ENCODE results near the gene EMP2.
"Not testable (repeated sequence)": the region's sequence is repeated elsewhere in the genome, so short reads cannot be mapped to it uniquely, and the experiment has no call there.

The EMP2 gene

DNA sequence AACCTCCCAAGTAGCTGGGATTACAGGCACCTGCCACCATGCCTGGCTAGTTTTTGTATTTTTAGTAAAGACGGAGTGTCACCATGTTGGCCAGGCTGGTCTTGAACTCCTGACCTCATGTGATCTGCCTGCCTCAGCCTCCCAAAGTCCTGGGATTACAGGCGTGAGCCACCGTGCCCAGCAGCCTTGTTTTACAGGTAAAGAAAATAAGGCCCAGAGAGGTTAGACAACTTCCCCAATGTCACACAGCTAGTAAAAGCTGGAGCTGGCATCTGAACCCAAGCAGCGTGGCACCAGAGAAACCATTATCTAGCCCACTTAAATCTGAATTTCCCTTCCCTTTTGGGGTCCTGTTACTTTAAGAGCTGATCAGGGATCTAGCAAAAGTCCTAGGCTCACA lies 20.6 kb downstream of the EMP2 start:
- DNase-seq; ATAC-seq (replicated peaks); H3K27ac Mint-ChIP-seq; H3K9me3 Mint-ChIP-seq; H3K27me3 Mint-ChIP-seq; H3K36me3 Mint-ChIP-seq; H3K4me3 Mint-ChIP-seq: not testable (repeated sequence)
- H3K4me1 Mint-ChIP-seq: peaks cover 14 to 35% of the 10 kb centered on the region in 2 donors

DNA sequence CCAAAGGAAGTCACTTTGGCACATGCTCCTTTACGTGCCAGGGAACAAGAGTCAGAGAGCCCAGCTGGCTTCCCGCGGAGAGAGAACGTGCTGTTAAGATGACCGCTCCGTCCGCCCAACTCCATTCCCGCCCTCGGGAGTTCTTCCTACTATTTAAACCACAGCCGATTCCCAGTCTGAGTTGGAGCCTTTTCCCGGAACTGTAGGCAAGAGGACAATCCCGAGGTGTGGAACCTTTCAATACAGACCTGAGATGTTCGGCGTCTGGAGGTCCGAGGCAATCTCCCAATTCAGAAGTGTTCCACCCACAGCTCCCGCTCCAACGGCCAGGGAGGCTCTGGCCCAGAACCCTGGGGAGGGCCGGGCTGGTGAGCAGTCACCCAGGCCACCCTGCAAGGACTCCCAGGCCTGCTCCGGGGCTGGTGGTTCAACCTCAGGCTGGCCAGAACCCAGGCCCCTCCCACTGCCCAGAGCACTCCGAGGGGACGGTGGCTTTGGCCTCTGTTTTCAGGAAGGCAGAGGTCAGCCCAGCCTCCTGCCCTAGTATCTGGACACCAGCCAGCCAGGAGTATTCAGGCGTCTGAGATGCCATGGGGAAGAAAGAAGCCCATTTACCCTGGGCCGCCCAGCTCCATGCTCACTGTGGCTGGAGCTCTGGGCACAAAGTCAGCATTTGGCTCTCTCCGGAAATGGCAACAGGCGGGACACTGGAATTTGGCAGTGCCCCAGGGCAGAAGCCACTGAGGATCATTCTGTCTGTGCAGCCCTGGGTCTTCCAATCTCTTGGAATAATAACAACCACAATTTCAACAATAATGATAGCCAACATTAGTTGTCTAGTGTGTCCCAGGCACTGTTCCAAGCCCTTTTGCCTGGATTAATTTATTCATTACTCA lies 21.4 kb downstream of the EMP2 start:
- peaks cover 21 to 43% of the 10 kb centered on the region in 2 donors for H3K4me1 Mint-ChIP-seq
- H3K27ac Mint-ChIP-seq: no peak overlapping the region
- H3K9me3 Mint-ChIP-seq: peaks cover 3 to 4% of the 10 kb centered on the region in 2 donors
- no peaks in the 10 kb centered on the region for H3K27me3 Mint-ChIP-seq
- DNase-seq (no peak), ATAC-seq (replicated peaks) (no peak)
- no peak overlapping the region for H3K4me3 Mint-ChIP-seq
- H3K36me3 Mint-ChIP-seq: no peaks in the 10 kb centered on the region

DNA sequence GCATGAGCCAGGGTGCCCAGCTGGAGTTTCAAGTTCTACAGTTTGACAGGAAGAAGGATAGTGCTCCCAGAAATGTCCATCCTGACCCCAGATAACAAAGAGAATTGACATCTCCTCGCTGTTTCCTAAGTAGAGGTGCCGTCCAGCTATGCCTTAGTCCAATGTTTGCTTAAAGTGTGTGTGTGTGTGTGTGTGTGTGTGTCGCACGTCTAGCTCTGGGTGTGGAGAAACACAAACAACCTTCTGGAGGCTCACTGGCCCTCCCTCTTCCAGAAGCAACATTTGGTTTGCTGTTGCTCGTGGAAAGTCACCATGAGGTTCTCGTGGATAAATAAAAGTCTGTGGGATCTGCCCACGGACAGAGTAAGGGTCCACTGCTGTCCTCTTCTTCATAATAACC lies 22.1 kb downstream of the EMP2 start:
- Mint-ChIP-seq H3K27ac (no peak overlapping the region), H3K4me1 (peaks cover 24 to 50% of the 10 kb centered on the region in 2 donors), H3K4me3 (no peak overlapping the region), H3K36me3 (no peaks in the 10 kb centered on the region), H3K9me3 (peaks cover 3 to 4% of the 10 kb centered on the region in 2 donors), H3K27me3 (no peaks in the 10 kb centered on the region)
- ATAC-seq (replicated peaks) (no peak), DNase-seq (no peak)

DNA sequence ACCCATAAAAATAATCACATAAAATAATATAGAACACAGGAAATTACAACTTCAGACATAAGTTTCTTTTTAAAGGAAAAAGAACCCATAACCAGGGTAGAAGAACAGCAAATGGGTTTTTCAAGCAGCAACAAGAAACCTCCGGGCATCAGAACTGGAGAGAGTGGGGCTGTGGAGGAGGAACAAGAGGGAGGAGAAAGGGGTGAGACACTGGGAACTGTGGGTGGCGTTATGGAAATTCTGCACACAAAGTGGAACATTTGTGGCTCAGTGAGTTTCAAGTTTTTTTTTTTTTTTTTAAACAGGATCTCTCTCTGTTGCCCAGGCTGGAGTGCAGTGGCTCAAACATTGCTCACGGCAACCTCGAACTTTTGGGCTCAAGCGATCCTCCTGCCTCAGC lies 22.6 kb downstream of the EMP2 start:
- ATAC-seq (replicated peaks): no peak
- no peak overlapping the region for H3K27ac Mint-ChIP-seq
- no peaks in the 10 kb centered on the region for H3K36me3 Mint-ChIP-seq
- peaks cover 3 to 4% of the 10 kb centered on the region in 2 donors for H3K9me3 Mint-ChIP-seq
- no peaks in the 10 kb centered on the region for H3K27me3 Mint-ChIP-seq
- no peak for DNase-seq
- peaks cover 27 to 55% of the 10 kb centered on the region in 2 donors for H3K4me1 Mint-ChIP-seq
- no peak overlapping the region for H3K4me3 Mint-ChIP-seq

DNA sequence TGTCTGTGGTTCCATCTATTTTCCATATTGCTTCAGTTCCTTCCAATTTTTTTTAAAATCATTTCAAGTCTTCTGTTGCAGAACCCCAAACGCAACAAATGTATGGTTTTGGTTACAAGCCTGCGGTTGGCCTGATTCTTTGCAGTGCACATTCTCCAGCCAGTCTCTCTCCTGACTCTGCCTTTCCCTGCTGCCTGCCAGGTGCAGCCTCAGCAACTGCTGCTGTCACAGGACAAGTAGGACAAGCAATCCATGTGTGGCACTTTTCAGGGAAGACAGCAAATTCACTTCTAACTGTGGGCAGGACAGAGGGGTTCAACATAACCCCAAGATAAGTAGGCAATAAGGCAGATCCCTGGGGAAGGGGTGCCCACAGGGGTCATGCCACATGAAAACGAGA lies 24.2 kb downstream of the EMP2 start:
- Mint-ChIP-seq H3K36me3 (no peaks in the 10 kb centered on the region), H3K27ac (no peak overlapping the region), H3K4me3 (no peak overlapping the region), H3K27me3 (no peaks in the 10 kb centered on the region), H3K4me1 (peaks cover 30 to 47% of the 10 kb centered on the region in 2 donors), H3K9me3 (peaks cover 0 to 1% of the 10 kb centered on the region in 2 donors)
- DNase-seq (no peak), ATAC-seq (replicated peaks) (no peak)

DNA sequence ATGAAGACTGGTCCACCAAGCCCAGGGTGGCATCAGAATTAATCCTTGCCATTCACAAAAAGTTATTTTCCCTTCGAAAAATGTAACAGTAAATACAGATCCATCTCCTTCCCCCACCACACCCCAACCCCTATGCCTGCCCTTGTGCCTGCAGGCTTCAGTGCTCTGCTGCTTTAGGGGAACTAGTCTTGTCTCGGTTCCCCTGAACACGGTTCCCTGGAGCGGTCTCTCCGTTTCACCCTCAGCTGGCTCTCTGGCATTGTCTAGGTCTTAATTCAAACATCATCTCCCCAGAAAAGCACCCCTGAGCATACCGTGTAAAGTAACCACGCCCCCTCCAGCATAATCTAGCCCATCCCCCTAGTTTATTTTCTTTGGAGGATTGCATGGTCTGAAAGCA lies 25.8 kb downstream of the EMP2 start:
- H3K27ac Mint-ChIP-seq: no peak overlapping the region
- peak; percentile 90 to 92 for ATAC-seq (replicated peaks)
- H3K9me3 Mint-ChIP-seq: peaks cover 0 to 1% of the 10 kb centered on the region in 2 donors
- H3K4me3 Mint-ChIP-seq: no peak overlapping the region
- H3K36me3 Mint-ChIP-seq: no peaks in the 10 kb centered on the region
- peaks cover 24 to 36% of the 10 kb centered on the region in 2 donors for H3K4me1 Mint-ChIP-seq
- H3K27me3 Mint-ChIP-seq: no peaks in the 10 kb centered on the region
- DNase-seq: peak; percentile 48

DNA sequence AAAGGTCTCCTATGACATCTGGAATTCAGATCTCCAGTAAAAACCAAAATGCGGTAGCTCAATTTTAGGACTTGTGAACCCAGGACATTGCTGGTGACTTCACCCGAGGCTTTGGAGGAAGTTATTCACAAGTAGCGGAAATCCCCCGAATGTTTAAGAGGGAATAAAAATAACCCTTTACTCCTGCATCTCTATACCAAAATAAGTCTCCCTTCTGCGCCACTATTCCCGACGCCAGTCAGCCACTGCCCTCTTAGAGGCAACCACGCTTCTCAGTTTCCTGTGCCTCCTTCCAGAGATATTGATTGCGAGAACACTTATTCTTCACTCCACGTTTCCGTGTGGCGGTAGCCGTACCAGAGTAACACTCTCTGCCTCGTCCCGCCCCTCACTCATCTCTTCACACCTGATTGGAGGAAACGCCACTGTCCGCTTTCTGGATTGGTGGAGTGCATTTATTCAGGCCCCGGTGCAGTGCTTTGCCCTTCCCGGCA lies 27.4 kb downstream of the EMP2 start:
- H3K27ac Mint-ChIP-seq: peak overlapping the region; percentile 95
- peak overlapping the region; percentile 91 to 95 for H3K4me3 Mint-ChIP-seq
- H3K4me1 Mint-ChIP-seq: peaks cover 24 to 36% of the 10 kb centered on the region in 2 donors
- peaks cover 3 to 8% of the 10 kb centered on the region in 2 donors for H3K36me3 Mint-ChIP-seq
- no peaks in the 10 kb centered on the region for H3K27me3 Mint-ChIP-seq
- peaks cover 9 to 11% of the 10 kb centered on the region in 2 donors for H3K9me3 Mint-ChIP-seq
- ATAC-seq (replicated peaks) (peak; percentile 90 to 93), DNase-seq (peak; percentile 70)

DNA sequence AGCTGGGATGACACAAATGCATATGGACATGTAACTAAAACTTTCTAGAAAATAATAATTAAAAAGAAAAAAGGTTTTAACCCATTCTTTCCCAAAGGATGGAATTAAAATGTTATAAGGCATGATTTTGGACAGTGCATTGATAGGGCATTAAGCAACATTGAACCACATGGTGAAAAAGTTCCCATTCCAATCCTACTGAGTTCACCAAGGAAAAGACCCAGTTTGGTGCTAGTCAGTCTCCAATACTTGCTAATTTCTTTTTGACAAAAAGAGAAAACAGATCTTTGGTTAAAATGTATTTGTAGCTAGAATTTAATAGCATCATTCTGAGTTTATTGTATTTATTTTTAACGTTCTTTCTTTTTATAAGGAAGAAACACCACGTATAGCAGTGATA lies 28.1 kb downstream of the EMP2 start:
- Mint-ChIP-seq H3K4me3 (no peak overlapping the region), H3K36me3 (peaks cover 7 to 11% of the 10 kb centered on the region in 2 donors)

DNA sequence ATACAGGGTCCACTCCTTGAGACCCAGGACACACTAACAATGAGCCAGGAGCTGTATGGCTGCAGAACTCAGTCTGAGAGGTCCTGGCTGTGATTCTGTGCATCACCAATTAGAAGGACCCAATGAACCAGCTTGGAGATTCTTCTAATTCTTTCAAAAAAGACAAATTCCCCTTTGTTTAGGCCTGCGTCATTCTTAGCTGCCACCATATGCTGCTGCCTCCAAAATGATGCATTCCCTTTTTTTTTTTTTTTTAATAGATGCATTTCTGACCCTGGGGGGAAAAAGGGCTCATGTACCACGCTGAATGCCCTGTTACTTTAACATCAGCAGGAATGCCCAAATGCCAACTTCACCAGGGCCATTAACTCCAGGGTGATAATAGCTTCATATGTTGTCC lies 28.5 kb downstream of the EMP2 start:
- H3K4me3 Mint-ChIP-seq: no peak overlapping the region
- DNase-seq (no peak), ATAC-seq (replicated peaks) (no peak)
- H3K9me3 Mint-ChIP-seq: peaks cover 13 to 16% of the 10 kb centered on the region in 2 donors
- H3K4me1 Mint-ChIP-seq: peaks cover 22 to 29% of the 10 kb centered on the region in 2 donors
- no peak overlapping the region for H3K27ac Mint-ChIP-seq
- H3K36me3 Mint-ChIP-seq: peaks cover 8 to 12% of the 10 kb centered on the region in 2 donors
- no peaks in the 10 kb centered on the region for H3K27me3 Mint-ChIP-seq

More for the DNA sequence above, 28.1 kb downstream of the EMP2 start:
- H3K27ac Mint-ChIP-seq: no peak overlapping the region
- ATAC-seq (replicated peaks) (no peak), DNase-seq (no peak)
- peaks cover 12 to 14% of the 10 kb centered on the region in 2 donors for H3K9me3 Mint-ChIP-seq
- H3K27me3 Mint-ChIP-seq: no peaks in the 10 kb centered on the region
- peaks cover 22 to 29% of the 10 kb centered on the region in 2 donors for H3K4me1 Mint-ChIP-seq

DNA sequence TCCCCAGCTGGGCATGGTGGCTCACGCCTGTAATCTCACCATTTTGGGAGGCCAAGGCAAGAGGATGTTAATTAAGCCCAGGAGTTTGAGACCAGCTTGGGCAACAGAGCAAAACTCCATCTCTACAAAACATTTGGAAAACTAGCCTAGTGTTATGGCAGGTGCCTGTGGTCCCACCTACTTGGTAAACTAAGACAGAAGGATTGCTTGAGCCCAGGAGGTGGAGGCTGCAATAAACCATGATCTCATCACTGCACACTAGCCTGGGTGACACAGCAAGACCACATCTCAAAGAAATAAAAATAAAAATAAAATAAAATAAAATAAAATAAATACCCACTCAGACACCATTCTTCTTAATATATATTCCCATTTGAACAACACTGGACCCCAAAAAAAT lies 32.0 kb downstream of the EMP2 start:
- H3K36me3 Mint-ChIP-seq: peaks cover 10 to 12% of the 10 kb centered on the region in 2 donors
- peaks cover 10 to 11% of the 10 kb centered on the region in 2 donors for H3K4me1 Mint-ChIP-seq
- H3K9me3 Mint-ChIP-seq: peaks cover 13 to 15% of the 10 kb centered on the region in 2 donors
- no peak overlapping the region for H3K27ac Mint-ChIP-seq
- ATAC-seq (replicated peaks) (no peak), DNase-seq (no peak)
- no peak overlapping the region for H3K4me3 Mint-ChIP-seq
- H3K27me3 Mint-ChIP-seq: no peaks in the 10 kb centered on the region

DNA sequence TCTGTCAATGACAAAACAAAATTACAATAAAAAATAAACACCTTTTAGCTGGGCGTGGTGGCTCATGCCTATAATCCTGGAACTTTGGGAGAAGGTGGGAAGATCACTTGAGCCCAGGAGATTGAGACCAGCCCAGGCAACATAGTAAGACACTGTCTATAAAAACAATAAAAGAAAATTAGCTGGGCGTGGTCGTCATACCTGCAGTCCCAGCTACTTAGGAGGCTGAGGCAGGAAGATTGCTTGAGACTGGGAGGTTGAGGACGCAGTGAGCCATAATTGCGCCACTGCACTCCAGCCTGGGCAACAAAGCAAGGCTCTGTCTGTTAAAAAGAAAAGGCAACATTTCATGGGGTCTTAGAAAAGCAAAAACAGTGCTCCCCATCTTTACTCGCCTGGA lies 32.7 kb downstream of the EMP2 start:
- peaks cover 10 to 12% of the 10 kb centered on the region in 2 donors for H3K36me3 Mint-ChIP-seq
- H3K4me3 Mint-ChIP-seq: no peak overlapping the region
- ATAC-seq (replicated peaks) (no peak), DNase-seq (no peak)
- H3K27me3 Mint-ChIP-seq: no peaks in the 10 kb centered on the region
- H3K4me1 Mint-ChIP-seq: peaks cover 3 to 6% of the 10 kb centered on the region in 2 donors
- peaks cover 13 to 15% of the 10 kb centered on the region in 2 donors for H3K9me3 Mint-ChIP-seq
- no peak overlapping the region for H3K27ac Mint-ChIP-seq

DNA sequence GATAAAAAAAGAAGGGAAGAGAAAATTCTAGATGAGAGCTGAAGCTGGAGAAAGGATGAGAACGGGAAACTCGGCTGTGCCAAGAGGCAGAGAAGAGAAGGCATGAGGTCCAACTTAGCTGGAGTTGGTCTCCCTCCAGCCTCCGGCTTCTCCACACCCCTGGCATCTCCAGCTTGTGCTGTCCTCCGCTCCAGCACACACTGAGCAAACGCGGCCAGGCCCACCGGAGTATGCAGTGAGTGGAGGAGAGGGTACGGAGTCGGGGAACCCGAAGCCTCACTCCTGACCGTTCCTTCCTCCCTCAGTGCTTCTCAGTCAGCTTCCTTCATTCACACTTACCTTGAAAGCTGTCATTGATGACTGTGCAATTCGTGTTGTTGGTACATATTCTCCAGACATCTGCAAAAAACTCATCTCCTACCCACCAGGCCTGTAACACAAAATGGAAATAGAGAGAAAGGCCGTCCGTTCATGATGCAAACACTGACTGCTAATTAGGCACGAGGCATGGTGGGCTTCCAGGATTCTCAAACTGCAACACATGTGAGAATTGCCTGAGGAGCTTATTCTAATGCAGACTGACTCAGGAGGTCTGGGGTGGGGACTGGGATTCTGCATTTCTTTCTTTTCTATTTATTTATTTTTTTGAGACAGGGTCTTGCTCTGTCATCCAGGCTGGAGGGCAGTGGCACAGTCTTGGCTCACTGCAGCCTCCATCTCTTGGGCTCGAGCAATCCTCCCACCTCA lies 37.0 kb downstream of the EMP2 start:
- peaks cover 4 to 9% of the 10 kb centered on the region in 2 donors for H3K36me3 Mint-ChIP-seq
- no peak for DNase-seq
- peaks cover 5 to 9% of the 10 kb centered on the region in 2 donors for H3K9me3 Mint-ChIP-seq
- ATAC-seq (replicated peaks): no peak
- no peak overlapping the region for H3K27ac Mint-ChIP-seq
- no peak overlapping the region for H3K4me3 Mint-ChIP-seq
- H3K27me3 Mint-ChIP-seq: no peaks in the 10 kb centered on the region
- peaks cover 0 to 2% of the 10 kb centered on the region in 2 donors for H3K4me1 Mint-ChIP-seq

DNA sequence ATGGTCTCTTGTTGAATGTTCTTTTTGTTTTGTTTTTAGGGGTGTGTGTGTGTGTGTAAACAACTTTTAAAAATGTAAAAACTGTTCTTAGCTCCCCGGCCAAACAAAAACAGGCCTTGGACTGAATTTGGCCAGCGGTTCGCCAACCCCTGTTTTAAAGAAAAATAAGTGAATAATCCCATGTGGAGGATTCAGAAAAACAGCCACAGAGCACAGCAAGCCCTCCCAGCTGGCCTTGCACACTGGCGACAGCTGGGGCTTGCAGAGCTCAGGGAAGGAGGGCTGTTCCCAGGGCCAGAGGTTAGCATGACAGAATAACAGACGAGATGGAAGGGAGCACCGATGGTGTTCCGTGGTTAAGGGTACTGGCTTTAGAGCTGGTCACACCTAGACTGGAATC lies 39.0 kb downstream of the EMP2 start:
- Mint-ChIP-seq H3K9me3 (no peaks in the 10 kb centered on the region), H3K36me3 (peaks cover 0 to 2% of the 10 kb centered on the region in 2 donors), H3K27me3 (no peaks in the 10 kb centered on the region), H3K27ac (no peak overlapping the region), H3K4me3 (no peak overlapping the region), H3K4me1 (peaks cover 3 to 6% of the 10 kb centered on the region in 2 donors)
- DNase-seq (no peak), ATAC-seq (replicated peaks) (no peak)

DNA sequence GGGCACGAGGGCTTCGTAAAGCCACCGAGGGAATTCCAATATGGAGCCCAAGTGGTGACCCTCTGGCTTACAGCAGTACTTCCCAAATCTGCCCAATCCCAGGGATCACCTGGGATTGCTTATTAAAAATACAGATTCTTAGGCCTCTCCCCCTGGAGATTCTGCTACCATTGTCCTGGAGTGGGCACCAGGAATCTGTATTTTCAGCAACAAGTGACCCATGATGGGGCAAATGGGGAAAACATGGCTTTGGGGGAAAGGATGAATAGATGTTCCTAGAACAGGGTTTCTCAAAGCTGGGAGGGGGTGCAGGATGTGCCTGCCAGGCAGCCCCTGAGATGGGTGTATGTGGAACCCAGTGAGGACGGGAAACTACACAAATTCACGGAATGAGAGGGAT lies 40.6 kb downstream of the EMP2 start:
- Mint-ChIP-seq H3K27ac (no peak overlapping the region), H3K4me1 (peaks cover 6 to 7% of the 10 kb centered on the region in 2 donors), H3K9me3 (no peaks in the 10 kb centered on the region), H3K4me3 (no peak overlapping the region), H3K36me3 (no peaks in the 10 kb centered on the region), H3K27me3 (no peaks in the 10 kb centered on the region)
- DNase-seq: no peak
- ATAC-seq (replicated peaks): no peak

Data from stimulated activated naive B cell treated with anti-CD40 and anti-IgM and Interleukin-4, amounts not matched to agents 10 μg/mL and 1 μg/mL and 100 μg/mL, for 72 hours (primary cell).